Osteoblast (primary cell): Measurements from ENCODE around the gene RALGPS1. TPM values are rescaled to one million over a fixed set of nuclear protein-coding genes. Genes with fewer than 3 reads are reported as not detected.
A peak's percentile ranks its signal among the peaks of the same experiment; 100 is the strongest.

ENCODE experiments used
- DNase-seq: peaks from one replicate; pipeline ENCODE4 v3.0.0; 2011; ENCODE audit warnings: low spot score, mixed read lengths; ENCODE audit not compliant: insufficient read length; ENCODE audit errors: missing footprints
- H2AFZ ChIP-seq: 2 replicates; pipeline ENCODE4 v1.6.0; 2011; ENCODE audit warnings: mild to moderate bottlenecking, low read length
- H3K27ac ChIP-seq: 2 replicates; pipeline ENCODE4 v1.5.1; 2011; ENCODE audit warnings: mild to moderate bottlenecking, low read depth, low read length, moderate library complexity
- H3K27me3 ChIP-seq: 2 replicates; pipeline ENCODE4 v1.6.0; 2012; ENCODE audit warnings: mild to moderate bottlenecking, control low read depth, inconsistent platforms, low read length, moderate library complexity; ENCODE audit not compliant: insufficient read depth
- H3K36me3 ChIP-seq: 2 replicates; pipeline ENCODE4 v1.5.1; 2011; ENCODE audit warnings: mild to moderate bottlenecking, low read length, control low read depth, moderate library complexity; ENCODE audit not compliant: insufficient read depth
- H3K4me1 ChIP-seq: 2 replicates; pipeline ENCODE4 v1.5.1; 2011; ENCODE audit warnings: mild to moderate bottlenecking, low read length, control low read depth, moderate library complexity; ENCODE audit not compliant: insufficient read depth
- H3K4me2 ChIP-seq: 2 replicates; pipeline ENCODE4 v1.6.0; 2011; ENCODE audit warnings: mild to moderate bottlenecking, low read length; ENCODE audit not compliant: insufficient read depth
- H3K4me3 ChIP-seq: fragments of 200-600 bp; sonication (generic); 3 replicates; pipeline ENCODE4 v1.5.1; 2012; ENCODE audit warnings: mild to moderate bottlenecking, low read length, inconsistent platforms; ENCODE audit not compliant: insufficient read depth
- H3K79me2 ChIP-seq: 2 replicates; pipeline ENCODE4 v1.6.0; 2012; ENCODE audit warnings: mild to moderate bottlenecking, low read length, control low read depth, inconsistent platforms; ENCODE audit not compliant: insufficient read depth
- H3K9me3 ChIP-seq: 2 replicates; pipeline ENCODE4 v1.5.1; 2011; ENCODE audit warnings: low read depth, low read length, control low read depth
- H4K20me1 ChIP-seq: 2 replicates; pipeline ENCODE4 v1.6.0; 2012; ENCODE audit warnings: mild to moderate bottlenecking, low read length, control low read depth; ENCODE audit not compliant: insufficient read depth
- CTCF ChIP-seq: IDR thresholded peaks from 2 replicates; pipeline ENCODE4 v1.5.1; 2011; ENCODE audit warnings: mild to moderate bottlenecking, low read depth, low read length, moderate library complexity; ENCODE audit errors: extremely low read depth
- total RNA-seq: library from RNA; depleted of rRNA; stranded (reverse); fragments of >200 nt; gene quantifications from 2 replicates; pipeline ENCODE4 v1.2.3, GENCODE V29; 2012

Gene RALGPS1
- total RNA-seq, 1 donor: 5.1 TPM

GRCh38 chr9:127185931-127186781 lies 271.6 kb downstream of the RALGPS1 start:
- no peak for TF ChIP-seq CTCF
- no peak overlapping the region for H3K4me3 ChIP-seq

GRCh38 chr9:127186806-127187205 lies 272.2 kb downstream of the RALGPS1 start:
- DNase-seq: no peak
- peak overlapping the region; percentile 73 for H3K4me2 ChIP-seq
- no peaks in the 10 kb centered on the region for H3K9me3 ChIP-seq
- no peaks in the 10 kb centered on the region for H4K20me1 ChIP-seq
- H3K4me3 ChIP-seq: no peak overlapping the region
- H3K36me3 ChIP-seq: no peaks in the 10 kb centered on the region
- H3K79me2 ChIP-seq: no peaks in the 10 kb centered on the region
- H3K27ac ChIP-seq: peak overlapping the region; percentile 96
- H3K4me1 ChIP-seq: peaks cover 28% of the 10 kb centered on the region
- TF ChIP-seq CTCF: no peak
- no peaks in the 10 kb centered on the region for H3K27me3 ChIP-seq
- H2AFZ ChIP-seq: peak overlapping the region; percentile 71

More at GRCh38 chr9:127185931-127186781, 271.6 kb downstream of the RALGPS1 start:
- no peaks in the 10 kb centered on the region for H3K36me3 ChIP-seq
- no peaks in the 10 kb centered on the region for H3K27me3 ChIP-seq
- peak overlapping the region; percentile 71 for H2AFZ ChIP-seq
- H3K27ac ChIP-seq: peak overlapping the region; percentile 96
- H3K4me2 ChIP-seq: peak overlapping the region; percentile 73
- DNase-seq: peak; percentile 92
- H3K79me2 ChIP-seq: no peaks in the 10 kb centered on the region
- no peaks in the 10 kb centered on the region for H3K9me3 ChIP-seq
- H3K4me1 ChIP-seq: peaks cover 28% of the 10 kb centered on the region
- H4K20me1 ChIP-seq: no peaks in the 10 kb centered on the region

GRCh38 chr9:127187231-127187956 lies 272.8 kb downstream of the RALGPS1 start:
- H3K4me1 ChIP-seq: peaks cover 28% of the 10 kb centered on the region
- H3K36me3 ChIP-seq: no peaks in the 10 kb centered on the region
- peak overlapping the region; percentile 96 for H3K27ac ChIP-seq
- H2AFZ ChIP-seq: no peak overlapping the region
- DNase-seq: peak; percentile 98
- H3K27me3 ChIP-seq: no peaks in the 10 kb centered on the region
- peak overlapping the region; percentile 31 for H3K4me3 ChIP-seq
- H3K9me3 ChIP-seq: no peaks in the 10 kb centered on the region
- no peaks in the 10 kb centered on the region for H4K20me1 ChIP-seq
- H3K79me2 ChIP-seq: no peaks in the 10 kb centered on the region
- TF ChIP-seq CTCF: no peak
- peak overlapping the region; percentile 73 for H3K4me2 ChIP-seq

- Histone ChIP-seq H3K27ac (peak overlapping the region; percentile 96), H3K9me3 (no peaks in the 10 kb centered on the region), H3K4me2 (peak overlapping the region; percentile 73), H3K4me1 (peaks cover 28% of the 10 kb centered on the region), H3K79me2 (no peaks in the 10 kb centered on the region), H3K27me3 (no peaks in the 10 kb centered on the region), H3K4me3 (no peak overlapping the region), H3K36me3 (no peaks in the 10 kb centered on the region), H4K20me1 (no peaks in the 10 kb centered on the region), H2AFZ (no peak overlapping the region)
- peak; percentile 60 for DNase-seq
- no peak for TF ChIP-seq CTCF
Measured at GRCh38 chr9:127188396-127188795, 273.8 kb downstream of the RALGPS1 start.
